Endothelial cell of umbilical vein (primary cell): Measurements from ENCODE around the gene NFIC. TPM values are rescaled to one million over a fixed set of nuclear protein-coding genes. Genes with fewer than 3 reads are reported as not detected.

Experiments
- BruUV-seq: library from RNA; stranded (reverse); fragments of 400-500 nt; replicated peaks from 2 replicates; lab custom pipeline; 2021; lab: Mats Ljungman, UMichigan
- CTCF ChIA-PET: fragments of 300-600, 350-600 bp; sonication (Branson Sonifier 250); formaldehyde crosslinking; loops from one replicate; lab custom pipeline; 2021; ENCODE audit warnings: antibody characterized with exemption, inconsistent platforms; lab: Charles Lee
- POLR2A ChIA-PET: fragments of 300-600, 350-600 bp; sonication (Branson Sonifier 250); formaldehyde crosslinking; loops from one replicate; lab custom pipeline; 2021; ENCODE audit warnings: antibody characterized with exemption, inconsistent platforms; lab: Charles Lee
- DNase-seq: peaks from one replicate; pipeline ENCODE4 v3.0.0-alpha.2; 2011; ENCODE audit warnings: low read depth, low spot score
- FAIRE-seq: peaks from 2 replicates; lab custom pipeline; 2011; peaks lifted over from hg19 to GRCh38; lab: Jason Lieb, UNC
- H2AFZ ChIP-seq: 2 replicates; pipeline ENCODE4 v1.6.0; 2012; ENCODE audit warnings: low read depth, low read length, control low read depth, inconsistent platforms
- H3K27ac ChIP-seq: 2 replicates; pipeline ENCODE4 v1.5.1; 2011; ENCODE audit warnings: low read depth, mild to moderate bottlenecking, control low read depth, low read length, moderate library complexity; ENCODE audit not compliant: insufficient read depth
- H3K27me3 ChIP-seq, 2 experiments: 2 replicates each; pipeline versions ENCODE4 v1.6.0 to v1.6.1; 2011; ENCODE audit warnings: low read length in 2 of 2, mixed read lengths in 1 of 2; ENCODE audit not compliant: control insufficient read depth in 2 of 2, insufficient read depth in 2 of 2
- H3K36me3 ChIP-seq, 2 experiments: 2 replicates in 1 of 2; 3 replicates in 1 of 2; pipeline ENCODE4 v1.5.1; 2011; ENCODE audit warnings: low read length in 2 of 2, mild to moderate bottlenecking in 1 of 2, moderate library complexity in 1 of 2; ENCODE audit not compliant: control insufficient read depth in 2 of 2, insufficient read depth in 2 of 2; ENCODE audit errors: extremely low read depth in 1 of 2
- H3K4me1 ChIP-seq: 3 replicates; pipeline ENCODE4 v1.5.1; 2011; ENCODE audit warnings: mild to moderate bottlenecking, low read length; ENCODE audit not compliant: control insufficient read depth, insufficient read depth; ENCODE audit errors: extremely low read depth
- H3K4me2 ChIP-seq: 2 replicates; pipeline ENCODE4 v1.6.1; 2011; ENCODE audit warnings: low read length, control low read depth, mixed read lengths; ENCODE audit not compliant: insufficient read depth
- H3K4me3 ChIP-seq, 3 experiments: fragments of 200-600 bp in 1 of 3; sonication (generic), shearing (Covaris generic) in 1 of 3; replicated peaks in 1 of 3; 2 replicates each; pipeline ENCODE4 v1.5.1; 2011 to 2016; ENCODE audit warnings: control low read depth in 3 of 3, low read length in 3 of 3, mild to moderate bottlenecking in 2 of 3, inconsistent platforms in 1 of 3, low read depth in 1 of 3, moderate library complexity in 1 of 3; ENCODE audit not compliant: insufficient read depth in 1 of 3
- H3K79me2 ChIP-seq: 2 replicates; pipeline ENCODE4 v1.6.0; 2012; ENCODE audit warnings: low read length, inconsistent platforms; ENCODE audit not compliant: control insufficient read depth, insufficient read depth
- H3K9ac ChIP-seq: replicated peaks from 2 replicates; pipeline ENCODE3; 2011; ENCODE audit warnings: low read length, control low read depth; ENCODE audit not compliant: insufficient read depth; ENCODE audit errors: extremely low read depth
- H3K9me1 ChIP-seq: replicated peaks from 3 replicates; pipeline ENCODE4 v1.6.0; 2011; ENCODE audit warnings: mild to moderate bottlenecking, low read length; ENCODE audit not compliant: control insufficient read depth, insufficient read depth; ENCODE audit errors: extremely low read depth
- H3K9me3 ChIP-seq: replicated peaks from 2 replicates; pipeline ENCODE4 v1.5.1; 2012; ENCODE audit warnings: low read length, inconsistent platforms; ENCODE audit not compliant: control insufficient read depth, insufficient read depth
- H4K20me1 ChIP-seq: replicated peaks from 2 replicates; pipeline ENCODE3; 2011; ENCODE audit warnings: mild to moderate bottlenecking, low read length; ENCODE audit not compliant: control insufficient read depth, insufficient read depth; ENCODE audit errors: extremely low read depth
- FOS ChIP-seq: IDR thresholded peaks from 2 replicates; pipeline ENCODE4 v1.6.1; 2011; ENCODE audit warnings: mild to moderate bottlenecking, low read length, moderate library complexity, borderline replicate concordance; ENCODE audit not compliant: insufficient read depth
- GATA2 ChIP-seq: IDR thresholded peaks from 2 replicates; pipeline ENCODE4 v1.7.0; 2011; ENCODE audit warnings: low read depth, mild to moderate bottlenecking, moderate library complexity, mixed read lengths, low read length; ENCODE audit not compliant: insufficient read length, insufficient read depth
- POLR2A ChIP-seq: IDR thresholded peaks from 2 replicates; pipeline ENCODE4 v1.6.1; 2012; ENCODE audit warnings: low read depth, mild to moderate bottlenecking, control low read depth, low read length
- POLR2AphosphoS5 ChIP-seq: IDR thresholded peaks from 2 replicates; pipeline ENCODE4 v1.6.1; 2012; ENCODE audit warnings: low read depth, mild to moderate bottlenecking, control low read depth, low read length, moderate library complexity; ENCODE audit not compliant: insufficient read depth
- dilution Hi-C: fragments of 300-500 bp; cut with MboI; formaldehyde crosslinking; loops from one replicate; pipeline ENCODE4 v1.15.0; 2019; ENCODE audit warnings: low sequenced_read_pairs; ENCODE audit not compliant: extremely low pct_ligation_motif_present
- intact Hi-C: fragments of 100-400 bp; cut with micrococcal nuclease; formaldehyde crosslinking; loops from one replicate; pipeline ENCODE4 v1.10.0; 2022
- polyA plus RNA-seq, 4 experiments: library from polyadenylated mRNA; depleted of rRNA in 3 of 4; stranded (reverse) in 3 of 4; unstranded in 1 of 4; fragments of >200 nt; gene quantifications; 2 replicates each; pipeline versions ENCODE4 v1.2.1 to v1.2.3, GENCODE V29; 2011 to 2012; ENCODE audit warnings: missing spikeins in 1 of 4
- total RNA-seq: library from RNA; stranded (reverse); gene quantifications from 2 replicates; pipeline ENCODE4 v1.2.3, GENCODE V29; 2021
- TF ChIP-seq, protein P1 (sequence below): IDR thresholded peaks from 2 replicates; pipeline ENCODE4 v1.6.1; 2011; ENCODE audit not compliant: insufficient read depth, insufficient read length
- TF ChIP-seq, protein P2 (sequence below), 2 donors: IDR thresholded peaks; 1 replicate in 1 of 2; 2 replicates in 1 of 2; pipeline ENCODE4 v1.5.1; 2011; ENCODE audit warnings: low read length in 2 of 2, mild to moderate bottlenecking in 2 of 2, moderate library complexity in 2 of 2, control low read depth in 1 of 2, inconsistent platforms in 1 of 2, low read depth in 1 of 2; ENCODE audit not compliant: insufficient read depth in 1 of 2; ENCODE audit errors: extremely low read depth in 1 of 2

Gene NFIC
- total and polyA plus RNA-seq, 2 donors (not counting 3 experiments of a cell fraction or from before 2014, with no cell fraction given) = 11.4 to 133 TPM

DNA sequence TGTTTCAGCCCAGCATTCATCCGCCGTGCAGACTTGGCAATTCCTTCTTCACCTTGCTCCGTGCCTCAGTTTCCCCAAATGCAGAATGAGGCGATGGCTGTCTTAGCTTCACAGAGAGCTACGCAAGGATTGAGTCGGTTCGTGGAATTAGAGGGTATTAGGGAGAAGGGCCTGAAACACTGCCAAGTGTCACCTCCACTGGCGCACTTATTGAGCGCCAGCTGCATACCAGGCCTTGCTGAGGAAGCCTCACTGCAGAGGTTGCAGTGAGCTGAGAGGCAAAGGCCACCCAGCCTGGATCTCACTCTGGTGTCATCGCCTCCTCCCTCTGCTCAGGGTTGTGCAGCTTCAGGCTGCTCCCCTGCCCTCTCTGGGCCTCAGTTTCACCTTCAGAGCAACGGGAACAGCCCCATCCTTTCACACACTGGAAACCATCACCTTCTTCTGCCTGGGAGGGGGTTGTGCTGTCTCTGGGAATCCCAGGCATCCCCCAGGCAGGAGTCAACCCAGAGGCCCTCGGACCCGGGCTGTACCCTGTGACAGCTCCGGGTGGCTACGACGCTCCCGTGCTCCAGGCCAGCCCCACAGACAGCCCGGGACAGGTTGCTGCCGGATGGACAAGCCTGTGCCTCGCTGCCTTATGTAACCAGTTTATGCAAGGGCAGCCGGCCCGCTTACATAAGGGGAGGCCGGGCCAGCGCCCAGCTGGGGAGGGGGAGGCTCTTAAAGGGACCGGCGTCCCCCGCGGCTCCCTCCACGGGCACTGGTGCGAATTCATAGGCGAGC lies 31.9 kb downstream of the NFIC start:
- no peak overlapping the region for H3K4me3 ChIP-seq
- H3K27ac ChIP-seq = no peak overlapping the region
- H3K4me2 ChIP-seq = no peak overlapping the region
- no peak overlapping the region for H2AFZ ChIP-seq
- peaks cover 72% of the 10 kb centered on the region for H3K79me2 ChIP-seq
- no peak for FAIRE-seq
- H3K9ac ChIP-seq = no peak overlapping the region
- H4K20me1 ChIP-seq = no peaks in the 10 kb centered on the region
- DNase-seq = no peak
- dilution Hi-C loops = no loop called here
- no peaks in the 10 kb centered on the region for H3K9me1 ChIP-seq
- H3K27me3 ChIP-seq = no peaks in the 10 kb centered on the region
- TF ChIP-seq, protein P1, sequence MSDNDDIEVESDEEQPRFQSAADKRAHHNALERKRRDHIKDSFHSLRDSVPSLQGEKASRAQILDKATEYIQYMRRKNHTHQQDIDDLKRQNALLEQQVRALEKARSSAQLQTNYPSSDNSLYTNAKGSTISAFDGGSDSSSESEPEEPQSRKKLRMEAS = no peak
- no peak for TF ChIP-seq GATA2
- TF ChIP-seq POLR2A = no peak
- TF ChIP-seq FOS = no peak
- no peak for TF ChIP-seq POLR2AphosphoS5
- TF ChIP-seq, protein P2, sequence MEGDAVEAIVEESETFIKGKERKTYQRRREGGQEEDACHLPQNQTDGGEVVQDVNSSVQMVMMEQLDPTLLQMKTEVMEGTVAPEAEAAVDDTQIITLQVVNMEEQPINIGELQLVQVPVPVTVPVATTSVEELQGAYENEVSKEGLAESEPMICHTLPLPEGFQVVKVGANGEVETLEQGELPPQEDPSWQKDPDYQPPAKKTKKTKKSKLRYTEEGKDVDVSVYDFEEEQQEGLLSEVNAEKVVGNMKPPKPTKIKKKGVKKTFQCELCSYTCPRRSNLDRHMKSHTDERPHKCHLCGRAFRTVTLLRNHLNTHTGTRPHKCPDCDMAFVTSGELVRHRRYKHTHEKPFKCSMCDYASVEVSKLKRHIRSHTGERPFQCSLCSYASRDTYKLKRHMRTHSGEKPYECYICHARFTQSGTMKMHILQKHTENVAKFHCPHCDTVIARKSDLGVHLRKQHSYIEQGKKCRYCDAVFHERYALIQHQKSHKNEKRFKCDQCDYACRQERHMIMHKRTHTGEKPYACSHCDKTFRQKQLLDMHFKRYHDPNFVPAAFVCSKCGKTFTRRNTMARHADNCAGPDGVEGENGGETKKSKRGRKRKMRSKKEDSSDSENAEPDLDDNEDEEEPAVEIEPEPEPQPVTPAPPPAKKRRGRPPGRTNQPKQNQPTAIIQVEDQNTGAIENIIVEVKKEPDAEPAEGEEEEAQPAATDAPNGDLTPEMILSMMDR (IDR thresholded peaks at IDR 0.05; ENCODE audit: extremely low read depth in 1 of 2, insufficient read depth in 1 of 2, low read depth in 1 of 2, low read length in 2 of 2) = no peak
- ChIA-PET CTCF (interaction anchor here (1.1 kb wide), 1 partner anchor 36 kb away, joined by 3 read pairs; no protein-coding TSS in a partner anchor), POLR2A (no interaction called here)
- intact Hi-C loops = no loop called here
- H3K4me1 ChIP-seq = peaks cover 5% of the 10 kb centered on the region
- BruUV-seq = no TSS peak
- H3K36me3 ChIP-seq = peaks cover 0 to 2% of the 10 kb centered on the region in 2 experiments
- H3K9me3 ChIP-seq = no peaks in the 10 kb centered on the region
